Activated T-helper 2 cell treated with anti-CD3 and anti-CD28 coated beads, Interferon-gamma antibody, Interleukin-2, Interleukin-4, amounts not matched to agents 10 μg/mL and 5 μg/mL and 100 μg/mL, durations not matched to agents 14 hours and 24 hours and 36 hours (primary cell): Measurements from ENCODE around the gene FOXN1. TPM values are rescaled to one million over a fixed set of nuclear protein-coding genes. Genes with fewer than 3 reads are reported as not detected.
A peak's percentile ranks its signal among the peaks of the same experiment; 100 is the strongest.
"Not testable (repeated sequence)": the region's sequence is repeated elsewhere in the genome, so short reads cannot be mapped to it uniquely, and the experiment has no call there.

Experiments
- DNase-seq: peaks from one replicate; pipeline ENCODE4 v3.0.0; 2021; ENCODE audit warnings: low spot score
- H3K27ac Mint-ChIP-seq: one replicate; pipeline ENCODE4 v1.8.0; 2021; ENCODE audit warnings: mixed read lengths
- H3K27me3 Mint-ChIP-seq: one replicate; pipeline ENCODE4 v1.8.0; 2021; ENCODE audit warnings: low read depth, mixed read lengths
- H3K36me3 Mint-ChIP-seq: one replicate; pipeline ENCODE4 v1.8.0; 2021; ENCODE audit warnings: low read depth, mixed read lengths
- H3K4me1 Mint-ChIP-seq: one replicate; pipeline ENCODE4 v1.8.0; 2021; ENCODE audit warnings: low read depth, mixed read lengths
- H3K4me3 Mint-ChIP-seq: one replicate; pipeline ENCODE4 v1.8.0; 2021; ENCODE audit warnings: low read depth, mild to moderate bottlenecking, moderate library complexity, mixed read lengths
- H3K9me3 Mint-ChIP-seq: one replicate; pipeline ENCODE4 v1.8.0; 2021; ENCODE audit warnings: mixed read lengths
- intact Hi-C: fragments of 100-400 bp; cut with micrococcal nuclease; formaldehyde crosslinking; loops from one replicate; pipeline ENCODE4 v1.15.1; 2023
- total RNA-seq: library from RNA; stranded (reverse); gene quantifications from 2 replicates; pipeline ENCODE4 v1.2.3, GENCODE V29; 2022

FOXN1 gene
- total RNA-seq, result not detected in 2 replicates

GRCh38 chr17:28505986-28506665 is at the start of gene FOXN1:
FOXN1 (plus strand) TSS chr17:28506348; CDS start chr17:28523970, 17,622 bp downstream.
- Mint-ChIP-seq H3K9me3 (no peaks in the 10 kb centered on the region), H3K4me3 (no peak within 1 kb of the TSS), H3K27me3 (peaks cover 7% of the 10 kb centered on the region), H3K36me3 (no peaks in the 10 kb centered on the region), H3K27ac (no peak within 1 kb of the TSS), H3K4me1 (no peaks in the 10 kb centered on the region)
- intact Hi-C loops, result no loop called here
- DNase-seq, result no peak

GRCh38 chr17:28457890-28458289 is 48.3 kb upstream of the FOXN1 start:
- DNase-seq, result no peak
- no peaks in the 10 kb centered on the region for H3K9me3 Mint-ChIP-seq
- no peak overlapping the region for H3K27ac Mint-ChIP-seq
- intact Hi-C loops, result no loop called here
- H3K4me3 Mint-ChIP-seq, result no peak overlapping the region
- H3K4me1 Mint-ChIP-seq, result no peaks in the 10 kb centered on the region
- H3K27me3 Mint-ChIP-seq, result peaks cover 3% of the 10 kb centered on the region
- no peaks in the 10 kb centered on the region for H3K36me3 Mint-ChIP-seq

GRCh38 chr17:28458881-28459280 is 47.3 kb upstream of the FOXN1 start:
- H3K4me1 Mint-ChIP-seq, H3K4me3 Mint-ChIP-seq: not testable (repeated sequence)

GRCh38 chr17:28460901-28461300 is 45.2 kb upstream of the FOXN1 start:
- DNase-seq, result no peak
- H3K4me3 Mint-ChIP-seq, result no peak overlapping the region
- intact Hi-C loops, result no loop called here
- peaks cover 10% of the 10 kb centered on the region for H3K27me3 Mint-ChIP-seq
- no peaks in the 10 kb centered on the region for H3K9me3 Mint-ChIP-seq
- H3K36me3 Mint-ChIP-seq, result no peaks in the 10 kb centered on the region
- no peaks in the 10 kb centered on the region for H3K4me1 Mint-ChIP-seq
- no peak overlapping the region for H3K27ac Mint-ChIP-seq

More at GRCh38 chr17:28458881-28459280, 47.3 kb upstream of the FOXN1 start:
- intact Hi-C loops, H3K27ac Mint-ChIP-seq, H3K27me3 Mint-ChIP-seq, H3K9me3 Mint-ChIP-seq, H3K36me3 Mint-ChIP-seq, DNase-seq: not testable (repeated sequence)

- no peak overlapping the region for H3K4me3 Mint-ChIP-seq
- peaks cover 11% of the 10 kb centered on the region for H3K27me3 Mint-ChIP-seq
- no peaks in the 10 kb centered on the region for H3K9me3 Mint-ChIP-seq
- H3K4me1 Mint-ChIP-seq, result peaks cover 32% of the 10 kb centered on the region
- H3K36me3 Mint-ChIP-seq, result no peaks in the 10 kb centered on the region
- DNase-seq, result no peak
- intact Hi-C loops, result no loop called here
- H3K27ac Mint-ChIP-seq, result no peak overlapping the region
These were observed 40.1 kb upstream of the FOXN1 start for GRCh38 chr17:28466001-28466400.

- Mint-ChIP-seq H3K4me1 (peaks cover 32% of the 10 kb centered on the region), H3K36me3 (no peaks in the 10 kb centered on the region), H3K27me3 (peaks cover 11% of the 10 kb centered on the region), H3K9me3 (no peaks in the 10 kb centered on the region), H3K4me3 (no peak overlapping the region), H3K27ac (no peak overlapping the region)
- DNase-seq, result no peak
- intact Hi-C loops, result no loop called here
These were observed 39.6 kb upstream of the FOXN1 start for GRCh38 chr17:28466521-28467048.

GRCh38 chr17:28467456-28468025 is 38.6 kb upstream of the FOXN1 start:
- intact Hi-C loops, result no loop called here
- H3K27me3 Mint-ChIP-seq, result peaks cover 11% of the 10 kb centered on the region
- no peak for DNase-seq
- no peak overlapping the region for H3K4me3 Mint-ChIP-seq
- H3K4me1 Mint-ChIP-seq, result peaks cover 32% of the 10 kb centered on the region
- no peaks in the 10 kb centered on the region for H3K9me3 Mint-ChIP-seq
- H3K27ac Mint-ChIP-seq, result no peak overlapping the region
- no peaks in the 10 kb centered on the region for H3K36me3 Mint-ChIP-seq

GRCh38 chr17:28468033-28468735 is 38.0 kb upstream of the FOXN1 start:
- Mint-ChIP-seq H3K4me1 (peaks cover 32% of the 10 kb centered on the region), H3K27ac (peak overlapping the region; percentile 53)
- H3K36me3 Mint-ChIP-seq, H3K9me3 Mint-ChIP-seq, DNase-seq, H3K4me3 Mint-ChIP-seq, H3K27me3 Mint-ChIP-seq, intact Hi-C loops: not testable (repeated sequence)

GRCh38 chr17:28468781-28469180 is 37.4 kb upstream of the FOXN1 start:
- no peaks in the 10 kb centered on the region for H3K9me3 Mint-ChIP-seq
- H3K27me3 Mint-ChIP-seq, result peaks cover 8% of the 10 kb centered on the region
- H3K36me3 Mint-ChIP-seq, result no peaks in the 10 kb centered on the region
- intact Hi-C loops, result no loop called here
- no peak for DNase-seq
- H3K4me3 Mint-ChIP-seq, result no peak overlapping the region
- peak overlapping the region; percentile 7 for H3K27ac Mint-ChIP-seq
- peaks cover 34% of the 10 kb centered on the region for H3K4me1 Mint-ChIP-seq

GRCh38 chr17:28469376-28469775 is 36.8 kb upstream of the FOXN1 start:
- no peaks in the 10 kb centered on the region for H3K36me3 Mint-ChIP-seq
- peaks cover 34% of the 10 kb centered on the region for H3K4me1 Mint-ChIP-seq
- no peak overlapping the region for H3K4me3 Mint-ChIP-seq
- DNase-seq, result no peak
- intact Hi-C loops, result no loop called here
- H3K27me3 Mint-ChIP-seq, result peaks cover 8% of the 10 kb centered on the region
- H3K27ac Mint-ChIP-seq, result no peak overlapping the region
- no peaks in the 10 kb centered on the region for H3K9me3 Mint-ChIP-seq

GRCh38 chr17:28470266-28470913 is 35.8 kb upstream of the FOXN1 start:
- intact Hi-C loops, result no loop called here
- no peak overlapping the region for H3K27ac Mint-ChIP-seq
- H3K27me3 Mint-ChIP-seq, result peaks cover 7% of the 10 kb centered on the region
- no peaks in the 10 kb centered on the region for H3K9me3 Mint-ChIP-seq
- no peak overlapping the region for H3K4me3 Mint-ChIP-seq
- no peaks in the 10 kb centered on the region for H3K36me3 Mint-ChIP-seq
- peaks cover 40% of the 10 kb centered on the region for H3K4me1 Mint-ChIP-seq
- DNase-seq, result no peak

- DNase-seq, result no peak
- no peak overlapping the region for H3K4me3 Mint-ChIP-seq
- no peak overlapping the region for H3K27ac Mint-ChIP-seq
- peaks cover 46% of the 10 kb centered on the region for H3K4me1 Mint-ChIP-seq
- H3K36me3 Mint-ChIP-seq, result no peaks in the 10 kb centered on the region
- H3K27me3 Mint-ChIP-seq, result peaks cover 1% of the 10 kb centered on the region
- intact Hi-C loops, result no loop called here
- H3K9me3 Mint-ChIP-seq, result no peaks in the 10 kb centered on the region
These were observed 35.2 kb upstream of the FOXN1 start for GRCh38 chr17:28470914-28471366.
